WTC11 (cell line): Measurements from ENCODE around the gene PTGER3. TPM values are rescaled to one million over a fixed set of nuclear protein-coding genes. Genes with fewer than 3 reads are reported as not detected.
A peak's percentile ranks its signal among the peaks of the same experiment; 100 is the strongest.

ENCODE experiments used
- ATAC-seq: fragments of 200-7000 bp; cut with Tn5 transposase; 2 replicates; pipeline ENCODE4 v1.10.0; 2021; ENCODE audit warnings: mild to moderate bottlenecking, moderate library complexity
- CTCF ChIA-PET: fragments of 300-600 bp; sonication (Branson Sonifier 250); formaldehyde crosslinking; loops from one replicate; lab custom pipeline; 2021; ENCODE audit warnings: antibody characterized with exemption; lab: Charles Lee
- POLR2A ChIA-PET: fragments of 350-600 bp; sonication (Branson Sonifier 250); formaldehyde crosslinking; loops from one replicate; lab custom pipeline; 2021; ENCODE audit warnings: antibody characterized with exemption; lab: Charles Lee
- DNase-seq: peaks from one replicate; pipeline ENCODE4 v3.0.0; 2021; ENCODE audit warnings: low spot score
- H3K27ac Mint-ChIP-seq: 2 replicates; pipeline ENCODE4 v1.8.0; 2021; ENCODE audit warnings: mixed read lengths
- H3K27me3 Mint-ChIP-seq: 2 replicates; pipeline ENCODE4 v1.8.0; 2021; ENCODE audit warnings: low read depth, mild to moderate bottlenecking, moderate library complexity, mixed read lengths
- H3K36me3 Mint-ChIP-seq: 2 replicates; pipeline ENCODE4 v1.8.0; 2021; ENCODE audit warnings: mixed read lengths
- H3K4me1 Mint-ChIP-seq: 2 replicates; pipeline ENCODE4 v1.8.0; 2022; ENCODE audit warnings: mixed read lengths
- H3K4me3 Mint-ChIP-seq: 2 replicates; pipeline ENCODE4 v1.8.0; 2021; ENCODE audit warnings: mild to moderate bottlenecking, moderate library complexity, mixed read lengths
- H3K9me3 Mint-ChIP-seq: 2 replicates; pipeline ENCODE4 v1.8.0; 2021; ENCODE audit warnings: mixed read lengths
- CTCF ChIP-seq: fragments of 200-600 bp; IDR thresholded peaks from 2 replicates; pipeline ENCODE4 v1.8.0; 2022; ENCODE audit warnings: antibody characterized with exemption
- ELF4 ChIP-seq: sonication (generic); formaldehyde crosslinking; IDR thresholded peaks from 2 replicates; pipeline ENCODE4 v1.8.1; 2022; ENCODE audit warnings: low read depth, mild to moderate bottlenecking, moderate library complexity, missing genetic modification reagents
- ESRRA ChIP-seq: sonication (generic); formaldehyde crosslinking; IDR thresholded peaks from 2 replicates; pipeline ENCODE4 v1.8.1; 2022; ENCODE audit warnings: mild to moderate bottlenecking, missing genetic modification reagents, borderline replicate concordance
- ETV6 ChIP-seq: sonication (generic); formaldehyde crosslinking; IDR thresholded peaks from 2 replicates; pipeline ENCODE4 v1.8.1; 2022; ENCODE audit warnings: mild to moderate bottlenecking, missing genetic modification reagents
- GRHL2 ChIP-seq: fragments of 250-450 bp; sonication (Bioruptor Pico); IDR thresholded peaks from 2 replicates; pipeline ENCODE4 v1.8.0; 2022; ENCODE audit warnings: mild to moderate bottlenecking, moderate library complexity; ENCODE audit not compliant: insufficient replicate concordance, severe bottlenecking
- NR2C2 ChIP-seq: sonication (generic); formaldehyde crosslinking; IDR thresholded peaks from 2 replicates; pipeline ENCODE4 v1.8.0; 2022; ENCODE audit warnings: mild to moderate bottlenecking, missing genetic modification reagents
- RORB ChIP-seq: fragments of 250-450 bp; sonication (Bioruptor Pico); IDR thresholded peaks from 2 replicates; pipeline ENCODE4 v1.9.0; 2021; ENCODE audit warnings: mild to moderate bottlenecking
- ZNF396 ChIP-seq: fragments of 250-450 bp; sonication (Bioruptor Pico); IDR thresholded peaks from 2 replicates; pipeline ENCODE4 v1.8.0; 2021; ENCODE audit warnings: mild to moderate bottlenecking, moderate library complexity, borderline replicate concordance
- ZNF416 ChIP-seq: fragments of 250-450 bp; sonication (Bioruptor Pico); IDR thresholded peaks from 2 replicates; pipeline ENCODE4 v1.9.0; 2021; ENCODE audit warnings: mild to moderate bottlenecking, inconsistent platforms
- ZNF532 ChIP-seq: fragments of 250-450 bp; sonication (Bioruptor Pico); IDR thresholded peaks from 2 replicates; pipeline ENCODE4 v1.9.0; 2021; ENCODE audit warnings: mild to moderate bottlenecking, borderline replicate concordance
- total RNA-seq: library from RNA; stranded (reverse); gene quantifications from 3 replicates; pipeline ENCODE4 v1.2.3, GENCODE V29; 2021
- TF ChIP-seq, protein P1 (sequence below): sonication (generic); formaldehyde crosslinking; IDR thresholded peaks from 2 replicates; pipeline ENCODE4 v1.8.1; 2022; ENCODE audit warnings: missing genetic modification reagents, borderline replicate concordance
- TF ChIP-seq, protein P2 (sequence below): fragments of 250-450 bp; sonication (Bioruptor Pico); IDR thresholded peaks from 2 replicates; pipeline ENCODE4 v2.1.2; 2022; ENCODE audit warnings: mild to moderate bottlenecking, moderate library complexity
- TF ChIP-seq, protein P3 (sequence below): sonication (generic); formaldehyde crosslinking; IDR thresholded peaks from 2 replicates; pipeline ENCODE4 v1.8.1; 2023; ENCODE audit warnings: mild to moderate bottlenecking, missing genetic modification reagents

PTGER3 gene
- total RNA-seq, 1 experiment from 2014 or later = 0.50 TPM

GRCh38 chr1:70973754-70974153, 73.9 kb downstream of the PTGER3 start:
- no peak for DNase-seq
- Mint-ChIP-seq H3K36me3 (no peaks in the 10 kb centered on the region), H3K4me3 (no peak overlapping the region), H3K9me3 (no peaks in the 10 kb centered on the region)
- TF ChIP-seq, protein P1, sequence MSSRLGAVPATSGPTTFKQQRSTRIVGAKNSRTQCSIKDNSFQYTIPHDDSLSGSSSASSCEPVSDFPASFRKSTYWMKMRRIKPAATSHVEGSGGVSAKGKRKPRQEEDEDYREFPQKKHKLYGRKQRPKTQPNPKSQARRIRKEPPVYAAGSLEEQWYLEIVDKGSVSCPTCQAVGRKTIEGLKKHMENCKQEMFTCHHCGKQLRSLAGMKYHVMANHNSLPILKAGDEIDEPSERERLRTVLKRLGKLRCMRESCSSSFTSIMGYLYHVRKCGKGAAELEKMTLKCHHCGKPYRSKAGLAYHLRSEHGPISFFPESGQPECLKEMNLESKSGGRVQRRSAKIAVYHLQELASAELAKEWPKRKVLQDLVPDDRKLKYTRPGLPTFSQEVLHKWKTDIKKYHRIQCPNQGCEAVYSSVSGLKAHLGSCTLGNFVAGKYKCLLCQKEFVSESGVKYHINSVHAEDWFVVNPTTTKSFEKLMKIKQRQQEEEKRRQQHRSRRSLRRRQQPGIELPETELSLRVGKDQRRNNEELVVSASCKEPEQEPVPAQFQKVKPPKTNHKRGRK (CRISPR knock-in tag) = no peak
- TF ChIP-seq, protein P2, sequence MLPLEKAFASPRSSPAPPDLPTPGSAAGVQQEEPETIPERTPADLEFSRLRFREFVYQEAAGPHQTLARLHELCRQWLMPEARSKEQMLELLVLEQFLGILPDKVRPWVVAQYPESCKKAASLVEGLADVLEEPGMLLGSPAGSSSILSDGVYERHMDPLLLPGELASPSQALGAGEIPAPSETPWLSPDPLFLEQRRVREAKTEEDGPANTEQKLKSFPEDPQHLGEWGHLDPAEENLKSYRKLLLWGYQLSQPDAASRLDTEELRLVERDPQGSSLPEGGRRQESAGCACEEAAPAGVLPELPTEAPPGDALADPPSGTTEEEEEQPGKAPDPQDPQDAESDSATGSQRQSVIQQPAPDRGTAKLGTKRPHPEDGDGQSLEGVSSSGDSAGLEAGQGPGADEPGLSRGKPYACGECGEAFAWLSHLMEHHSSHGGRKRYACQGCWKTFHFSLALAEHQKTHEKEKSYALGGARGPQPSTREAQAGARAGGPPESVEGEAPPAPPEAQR = no peak
- TF ChIP-seq NR2C2 = no peak
- TF ChIP-seq, protein P3, sequence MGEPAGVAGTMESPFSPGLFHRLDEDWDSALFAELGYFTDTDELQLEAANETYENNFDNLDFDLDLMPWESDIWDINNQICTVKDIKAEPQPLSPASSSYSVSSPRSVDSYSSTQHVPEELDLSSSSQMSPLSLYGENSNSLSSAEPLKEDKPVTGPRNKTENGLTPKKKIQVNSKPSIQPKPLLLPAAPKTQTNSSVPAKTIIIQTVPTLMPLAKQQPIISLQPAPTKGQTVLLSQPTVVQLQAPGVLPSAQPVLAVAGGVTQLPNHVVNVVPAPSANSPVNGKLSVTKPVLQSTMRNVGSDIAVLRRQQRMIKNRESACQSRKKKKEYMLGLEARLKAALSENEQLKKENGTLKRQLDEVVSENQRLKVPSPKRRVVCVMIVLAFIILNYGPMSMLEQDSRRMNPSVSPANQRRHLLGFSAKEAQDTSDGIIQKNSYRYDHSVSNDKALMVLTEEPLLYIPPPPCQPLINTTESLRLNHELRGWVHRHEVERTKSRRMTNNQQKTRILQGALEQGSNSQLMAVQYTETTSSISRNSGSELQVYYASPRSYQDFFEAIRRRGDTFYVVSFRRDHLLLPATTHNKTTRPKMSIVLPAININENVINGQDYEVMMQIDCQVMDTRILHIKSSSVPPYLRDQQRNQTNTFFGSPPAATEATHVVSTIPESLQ (CRISPR knock-in tag) = no peak
- no peak for TF ChIP-seq RORB (CRISPR knock-in tag)
- no peak for TF ChIP-seq ETV6 (CRISPR knock-in tag)
- TF ChIP-seq, all 79 proteins: peak for 0
- Mint-ChIP-seq H3K27ac (no peak overlapping the region), H3K4me1 (no peaks in the 10 kb centered on the region), H3K27me3 (no peaks in the 10 kb centered on the region)
- ChIA-PET POLR2A (no interaction called here), CTCF (no interaction called here)
- no peak for ATAC-seq

DNA sequence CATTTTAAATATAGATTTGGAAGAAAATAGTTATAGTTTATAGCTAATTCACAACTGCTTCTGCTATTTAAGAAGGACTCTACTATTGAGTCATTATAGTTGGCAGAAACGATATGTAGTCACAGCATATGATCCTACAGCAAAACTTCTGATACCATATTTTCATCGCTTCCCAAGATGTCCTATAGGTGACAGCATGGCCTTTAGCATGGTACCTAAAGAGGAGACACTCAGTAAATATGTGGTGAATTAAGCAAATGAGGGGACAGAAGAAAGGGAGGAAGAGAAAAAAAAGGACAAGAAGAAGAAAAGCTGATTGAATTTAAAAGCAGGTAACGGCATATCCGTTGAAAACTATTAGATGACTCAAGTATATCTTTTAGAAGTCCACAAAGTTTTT, 77.2 kb downstream of the PTGER3 start:
- ATAC-seq (peak; percentile 47; the same call in 1 of the 2 replicates), DNase-seq (no peak)
- no peak overlapping the region for H3K27ac Mint-ChIP-seq
- H3K4me1 Mint-ChIP-seq = no peaks in the 10 kb centered on the region
- no peaks in the 10 kb centered on the region for H3K36me3 Mint-ChIP-seq
- no peak overlapping the region for H3K4me3 Mint-ChIP-seq
- H3K27me3 Mint-ChIP-seq = no peaks in the 10 kb centered on the region
- ChIA-PET CTCF (no interaction called here), POLR2A (no interaction called here)
- TF ChIP-seq ZNF396 (CRISPR knock-in tag) (no peak), ESRRA (CRISPR knock-in tag) (no peak), ELF4 (CRISPR knock-in tag) (no peak), ZNF416 (CRISPR knock-in tag) (no peak), GRHL2 (CRISPR knock-in tag) (no peak)
- H3K9me3 Mint-ChIP-seq = no peaks in the 10 kb centered on the region

DNA sequence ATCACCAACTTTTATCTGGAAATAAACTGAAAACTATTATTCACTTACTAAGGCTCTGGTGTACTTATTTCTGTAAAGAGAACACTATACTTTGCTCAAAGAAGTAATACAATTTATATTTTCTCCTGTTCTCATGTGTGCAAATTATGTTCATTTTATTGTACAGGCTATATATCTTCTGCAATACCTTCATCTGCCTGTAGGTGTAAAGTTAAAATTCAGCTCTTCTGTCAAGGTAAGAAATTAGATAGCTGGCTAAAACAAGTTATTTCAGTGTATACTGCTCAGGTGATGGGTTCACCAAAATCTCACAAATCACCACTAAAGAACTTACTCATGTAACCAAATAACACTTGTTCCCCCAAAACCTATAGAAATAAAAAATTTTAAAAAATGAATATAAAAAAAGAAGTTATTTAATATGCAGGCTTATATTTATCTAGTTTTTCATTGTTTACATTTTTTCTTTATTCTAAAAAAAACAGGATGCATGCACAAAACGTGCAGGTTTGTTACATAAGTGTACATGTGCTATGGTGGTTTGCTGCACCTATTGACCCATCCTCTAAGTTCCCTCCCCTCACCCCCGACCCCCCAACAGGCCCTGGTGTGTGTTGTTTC, 81.5 kb downstream of the PTGER3 start:
- DNase-seq (no peak), ATAC-seq (no peak)
- Mint-ChIP-seq H3K9me3 (peaks cover 18% of the 10 kb centered on the region), H3K4me1 (no peaks in the 10 kb centered on the region), H3K27me3 (no peaks in the 10 kb centered on the region), H3K4me3 (no peak overlapping the region), H3K27ac (no peak overlapping the region), H3K36me3 (no peaks in the 10 kb centered on the region)
- CTCF ChIA-PET = interaction anchor here (0.6 to 1.4 kb wide), 11 partner anchors 11 to 312 kb away, joined by 3 to 8 read pairs (median 3); partner anchors contain the start of gene PTGER3
- TF ChIP-seq ETV6 (CRISPR knock-in tag) = no peak
- no peak for TF ChIP-seq ZNF532 (CRISPR knock-in tag)
- peak; percentile 25 for TF ChIP-seq CTCF
- POLR2A ChIA-PET = interaction anchor here (0.7 kb wide), 1 partner anchor 26 kb away, joined by 3 read pairs; no protein-coding TSS in a partner anchor
